ENCODE measurements around the gene P2RY1. TPM values are rescaled to one million over a fixed set of nuclear protein-coding genes. Genes with fewer than 3 reads are reported as not detected.

Gene P2RY1
- polyA plus RNA-seq, 1 donor (not counting 4 experiments of a cell fraction or from before 2014, with no cell fraction given), result 1.1 TPM

DNA sequence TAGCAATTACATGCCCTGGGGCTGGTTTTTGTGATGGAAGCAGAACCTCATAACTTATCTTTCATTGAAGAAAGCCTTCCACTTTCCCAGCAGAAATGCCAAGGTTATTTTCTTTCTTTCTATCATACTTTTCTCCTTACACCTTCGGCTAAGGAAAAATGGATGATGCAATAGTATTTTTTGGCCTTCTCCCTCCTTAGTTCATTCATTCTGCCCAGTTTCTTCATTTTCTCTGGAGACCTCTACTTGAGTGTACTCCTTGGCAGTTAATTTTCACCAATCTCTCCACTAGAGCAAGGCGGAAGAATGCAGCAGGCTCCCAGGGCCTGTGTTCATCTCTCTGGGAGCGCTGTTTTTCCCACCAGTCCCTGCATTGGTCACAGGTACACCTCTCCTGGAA, 7.6 kb upstream of the P2RY1 start:
- dilution Hi-C loops (cut with MboI; ENCODE audit: extremely low pct_ligation_motif_present, low sequenced_read_pairs), result no loop called here
- no peak overlapping the region for H3K9ac ChIP-seq (ENCODE audit: control insufficient read depth, extremely low read depth, insufficient read depth, low read length)
- H3K79me2 ChIP-seq (ENCODE audit: control insufficient read depth, insufficient read depth, low read length), result no peaks in the 10 kb centered on the region
- no peaks in the 10 kb centered on the region for H3K36me3 ChIP-seq (ENCODE audit: control insufficient read depth in 2 of 2, extremely low read depth in 1 of 2, insufficient read depth in 2 of 2, low read length in 2 of 2)
- H3K9me1 ChIP-seq (ENCODE audit: control insufficient read depth, extremely low read depth, insufficient read depth, low read length), result no peaks in the 10 kb centered on the region
- TF ChIP-seq, protein P1, sequence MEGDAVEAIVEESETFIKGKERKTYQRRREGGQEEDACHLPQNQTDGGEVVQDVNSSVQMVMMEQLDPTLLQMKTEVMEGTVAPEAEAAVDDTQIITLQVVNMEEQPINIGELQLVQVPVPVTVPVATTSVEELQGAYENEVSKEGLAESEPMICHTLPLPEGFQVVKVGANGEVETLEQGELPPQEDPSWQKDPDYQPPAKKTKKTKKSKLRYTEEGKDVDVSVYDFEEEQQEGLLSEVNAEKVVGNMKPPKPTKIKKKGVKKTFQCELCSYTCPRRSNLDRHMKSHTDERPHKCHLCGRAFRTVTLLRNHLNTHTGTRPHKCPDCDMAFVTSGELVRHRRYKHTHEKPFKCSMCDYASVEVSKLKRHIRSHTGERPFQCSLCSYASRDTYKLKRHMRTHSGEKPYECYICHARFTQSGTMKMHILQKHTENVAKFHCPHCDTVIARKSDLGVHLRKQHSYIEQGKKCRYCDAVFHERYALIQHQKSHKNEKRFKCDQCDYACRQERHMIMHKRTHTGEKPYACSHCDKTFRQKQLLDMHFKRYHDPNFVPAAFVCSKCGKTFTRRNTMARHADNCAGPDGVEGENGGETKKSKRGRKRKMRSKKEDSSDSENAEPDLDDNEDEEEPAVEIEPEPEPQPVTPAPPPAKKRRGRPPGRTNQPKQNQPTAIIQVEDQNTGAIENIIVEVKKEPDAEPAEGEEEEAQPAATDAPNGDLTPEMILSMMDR (optimal IDR thresholded peaks at IDR 0.05 in 1 of 3, IDR thresholded peaks at IDR 0.05 in 1 of 3, conservative IDR thresholded peaks at IDR 0.05 in 1 of 3; ENCODE audit: extremely low read depth in 1 of 3, insufficient read depth in 2 of 3, low read length in 3 of 3), result no peak
- TF ChIP-seq EZH2 (IDR thresholded peaks at IDR 0.05; ENCODE audit: low read length), result no peak
- no peaks in the 10 kb centered on the region for H4K20me1 ChIP-seq (ENCODE audit: control insufficient read depth, extremely low read depth, insufficient read depth, low read length)
- FAIRE-seq (no peak), DNase-seq (ENCODE audit: low read depth, low spot score) (no peak)
- H3K4me1 ChIP-seq (ENCODE audit: control insufficient read depth, extremely low read depth, insufficient read depth, low read length), result no peaks in the 10 kb centered on the region
- no peak overlapping the region for H3K4me3 ChIP-seq (ENCODE audit: control insufficient read depth in 2 of 3, extremely low read depth in 1 of 3, insufficient read depth in 2 of 3, low read depth in 1 of 3, low read length in 3 of 3)
- no peaks in the 10 kb centered on the region for H3K9me3 ChIP-seq (ENCODE audit: control insufficient read depth, low read depth, low read length)
- no peak overlapping the region for H3K27ac ChIP-seq (ENCODE audit: control insufficient read depth, insufficient read depth, low read length)
- H2AFZ ChIP-seq (ENCODE audit: control insufficient read depth, low read length), result no peak overlapping the region
- H3K27me3 ChIP-seq (ENCODE audit: control insufficient read depth, extremely low read depth, insufficient read depth, low read length), result no peaks in the 10 kb centered on the region
- no peak overlapping the region for H3K4me2 ChIP-seq (ENCODE audit: control insufficient read depth, extremely low read depth, insufficient read depth, low read depth, low read length)

DNA sequence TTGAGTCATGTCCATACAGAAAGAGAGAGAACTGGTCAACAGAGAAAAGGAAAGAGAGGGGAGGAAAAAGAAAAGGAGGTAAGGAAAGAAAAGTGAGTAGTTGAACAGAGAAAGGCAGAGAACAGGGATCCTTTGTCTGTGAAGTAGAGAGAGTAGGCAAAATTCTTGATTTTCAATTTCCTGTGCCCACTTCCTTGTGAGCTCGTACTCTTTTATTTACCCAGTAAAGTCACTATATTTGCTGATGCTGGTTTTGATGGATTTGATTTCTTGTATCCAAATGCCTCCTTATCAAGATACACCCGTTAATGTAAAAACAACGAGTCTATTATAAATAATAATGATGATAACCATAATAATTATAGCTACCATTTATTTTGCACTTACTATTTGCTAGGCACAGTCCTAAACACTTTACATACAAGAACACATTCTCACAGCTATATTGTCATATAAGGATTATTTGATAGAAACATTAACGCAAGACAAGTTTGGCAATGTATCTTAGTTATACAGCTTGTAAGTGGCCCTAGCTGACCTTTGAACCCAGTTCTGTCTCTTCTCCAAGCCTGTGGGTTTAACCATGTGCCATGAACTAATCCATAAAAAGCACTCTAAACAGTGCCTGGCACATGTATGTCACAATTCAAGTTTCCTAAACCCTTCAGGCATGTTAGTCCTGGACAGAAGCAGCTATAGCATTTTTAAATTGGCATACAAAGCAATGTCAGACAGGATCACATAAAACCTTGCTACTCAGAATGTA, 6.7 kb upstream of the P2RY1 start:
- Histone ChIP-seq H3K79me2 (ENCODE audit: control insufficient read depth, insufficient read depth, low read length) (no peaks in the 10 kb centered on the region), H3K4me3 (ENCODE audit: control insufficient read depth in 2 of 3, extremely low read depth in 1 of 3, insufficient read depth in 2 of 3, low read depth in 1 of 3, low read length in 3 of 3) (no peak overlapping the region), H4K20me1 (ENCODE audit: control insufficient read depth, extremely low read depth, insufficient read depth, low read length) (no peaks in the 10 kb centered on the region), H3K27ac (ENCODE audit: control insufficient read depth, insufficient read depth, low read length) (no peak overlapping the region), H3K27me3 (ENCODE audit: control insufficient read depth, extremely low read depth, insufficient read depth, low read length) (no peaks in the 10 kb centered on the region), H3K9me1 (ENCODE audit: control insufficient read depth, extremely low read depth, insufficient read depth, low read length) (no peaks in the 10 kb centered on the region), H3K4me2 (ENCODE audit: control insufficient read depth, extremely low read depth, insufficient read depth, low read depth, low read length) (no peak overlapping the region), H3K9me3 (ENCODE audit: control insufficient read depth, low read depth, low read length) (no peaks in the 10 kb centered on the region), H3K9ac (ENCODE audit: control insufficient read depth, extremely low read depth, insufficient read depth, low read length) (no peak overlapping the region), H3K36me3 (ENCODE audit: control insufficient read depth in 2 of 2, extremely low read depth in 1 of 2, insufficient read depth in 2 of 2, low read length in 2 of 2) (no peaks in the 10 kb centered on the region), H3K4me1 (ENCODE audit: control insufficient read depth, extremely low read depth, insufficient read depth, low read length) (no peaks in the 10 kb centered on the region), H2AFZ (ENCODE audit: control insufficient read depth, low read length) (no peak overlapping the region)
- dilution Hi-C loops (cut with MboI; ENCODE audit: extremely low pct_ligation_motif_present, low sequenced_read_pairs), result no loop called here
- TF ChIP-seq EZH2 (IDR thresholded peaks at IDR 0.05; ENCODE audit: low read length), result no peak
- TF ChIP-seq, protein P1 (optimal IDR thresholded peaks at IDR 0.05 in 1 of 3, IDR thresholded peaks at IDR 0.05 in 1 of 3, conservative IDR thresholded peaks at IDR 0.05 in 1 of 3; ENCODE audit: extremely low read depth in 1 of 3, insufficient read depth in 2 of 3, low read length in 3 of 3), result no peak
- DNase-seq (ENCODE audit: low read depth, low spot score) (no peak), FAIRE-seq (no peak)
